PFSK-1 (cell line): Measurements from ENCODE around the gene MUC20.

ENCODE experiments used
- SIN3A ChIP-seq: IDR thresholded peaks from 2 replicates; pipeline ENCODE4 v1.6.1; 2012; ENCODE audit warnings: mild to moderate bottlenecking, low read length, moderate library complexity, borderline replicate concordance; ENCODE audit not compliant: insufficient read depth
- TAF1 ChIP-seq: IDR thresholded peaks from 2 replicates; pipeline ENCODE4 v1.6.1; 2012; ENCODE audit warnings: low read length, control low read depth, borderline replicate concordance; ENCODE audit not compliant: insufficient read depth

DNA sequence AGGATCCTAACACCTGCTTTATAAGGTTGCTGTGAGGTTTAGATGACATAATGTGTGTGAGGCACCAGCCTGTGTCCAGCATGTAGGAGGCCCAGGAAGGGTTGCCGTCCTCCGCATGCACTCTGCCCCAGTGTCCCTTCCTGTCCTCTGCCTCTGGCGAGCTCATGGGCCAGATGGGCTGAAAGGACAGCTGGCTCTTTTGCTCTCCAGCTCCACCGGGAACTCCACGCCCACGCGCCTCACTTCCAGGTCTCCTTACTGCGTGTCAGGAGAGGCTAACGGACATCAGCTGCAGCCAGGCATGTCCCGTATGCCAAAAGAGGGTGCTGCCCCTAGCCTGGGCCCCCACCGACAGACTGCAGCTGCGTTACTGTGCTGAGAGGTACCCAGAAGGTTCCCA lies 12.2 kb downstream of the MUC20 start:
- TF ChIP-seq TAF1: no peak
- no peak for TF ChIP-seq SIN3A
